Heart left ventricle (tissue), 16 donors: ENCODE results near the gene SHROOM2. TPM values are rescaled to one million over a fixed set of nuclear protein-coding genes. Genes with fewer than 3 reads are reported as not detected.

ENCODE experiments used
- ATAC-seq, 4 donors: fragments of 200-7000 bp; cut with Tn5 transposase; one replicate each; pipeline ENCODE4 v1.9.1; 2020 to 2022; ENCODE audit warnings: moderate library complexity in 4 of 4, mild to moderate bottlenecking in 3 of 4, moderate number of reproducible peaks in 1 of 4
- DNase-seq, 5 donors: peaks; one replicate each; pipeline ENCODE4 v3.0.0-alpha.2; 2020
- H3K27ac ChIP-seq, 12 donors: fragments of 200-600 bp; sonication (generic) in 4 of 12; one replicate each; pipeline versions ENCODE4 v1.5.0 to v1.8.0; 2016 to 2022; ENCODE audit warnings: mild to moderate bottlenecking in 2 of 12
- H3K27me3 ChIP-seq, 9 donors: fragments of 200-600 bp; sonication (generic) in 2 of 9; one replicate each; pipeline versions ENCODE4 v1.5.1 to v1.8.0; 2016 to 2022; ENCODE audit warnings: mild to moderate bottlenecking in 3 of 9
- H3K36me3 ChIP-seq, 9 donors: fragments of 200-600 bp; sonication (generic) in 2 of 9; one replicate each; pipeline versions ENCODE4 v1.5.0 to v1.8.0; 2018 to 2022; ENCODE audit warnings: mild to moderate bottlenecking in 2 of 9
- H3K4me1 ChIP-seq, 12 donors: fragments of 200-600 bp; sonication (generic) in 4 of 12; one replicate each; pipeline versions ENCODE4 v1.5.0 to v1.8.0; 2016 to 2022; ENCODE audit warnings: mild to moderate bottlenecking in 3 of 12
- H3K4me3 ChIP-seq, 12 donors: fragments of 200-600 bp; sonication (generic) in 4 of 12; one replicate each; pipeline versions ENCODE4 v1.5.0 to v1.8.0; 2017 to 2022; ENCODE audit warnings: mild to moderate bottlenecking in 9 of 12, moderate library complexity in 4 of 12
- H3K9me3 ChIP-seq, 12 donors: fragments of 200-600 bp; sonication (generic) in 4 of 12; one replicate each; pipeline versions ENCODE4 v1.5.0 to v1.8.0; 2016 to 2022; ENCODE audit warnings: mild to moderate bottlenecking in 1 of 12
- POLR2A ChIP-seq, 2 donors: fragments of 450-650 bp; IDR thresholded peaks; one replicate each; pipeline ENCODE4 v1.6.1; 2017; ENCODE audit warnings: antibody characterized with exemption in 2 of 2, mild to moderate bottlenecking in 2 of 2, moderate library complexity in 2 of 2
- WGBS, 4 donors: extraction: QIAGEN DNeasy Blood & Tissue Kit in 2 of 4; methylation state at CpG; one replicate each; pipeline versions ENCODE4 v1.1.5 to v1.1.7; 2013 to 2018; 5-methylcytosine and 5-hydroxymethylcytosine counted together
- intact Hi-C, 10 donors: fragments of 100-400 bp; cut with DNase I; formaldehyde crosslinking; loops; one replicate each; pipeline versions ENCODE4 v1.11.1 to v1.14.2; 2022
- polyA plus RNA-seq, 2 donors: library from polyadenylated mRNA; stranded (reverse); fragments of 200-250 nt; gene quantifications; one replicate each; pipeline ENCODE4 v1.2.3, GENCODE V29; 2013
- total RNA-seq, 9 donors: library from RNA; depleted of rRNA in 2 of 9; stranded (reverse); fragments of >200 nt in 2 of 9; fragmentation: NEBNext Ultra II Directional in 3 of 9; extraction: Animal tissue kit (Norgen Biotek cat#: 25700) in 3 of 9; gene quantifications; one replicate each; pipeline versions ENCODE4 v1.1.0 to v1.2.4, GENCODE V29; 2016 to 2023
- TF ChIP-seq, protein P1 (sequence below), 12 donors: fragments of 200-600 bp; sonication (generic) in 4 of 12; IDR thresholded peaks; one replicate each; pipeline versions ENCODE4 v1.5.0 to v1.8.0; 2018 to 2022; ENCODE audit warnings: antibody characterized with exemption in 12 of 12, mild to moderate bottlenecking in 5 of 12
- donor health status: ischemic (EF 13 %, LVEDD 7.1; RV severe dilation, severe dysfunction).
- donor health status: healthy with polysubstance abuse.
- donor health status: DM: no; HTN: yes; CAD: no.
- donor health status: DM: no; HTN: no; CAD: no.
- donor health status: ischemic (EF 25% LVEDD 6.9; RV normal size, moderate dysfunction).
- donor health status: ischemic (EF 25% LVEDD 5.7; RV mildly dilated, moderate dysfunction).
- donor health status: healthy.
- donor health status: DM: yes; HTN: yes; CAD: no.
- donor health status: ischemic (EF 35%, LVEDD 5.7; RV mildly dilated, moderate dysfunction).
- donor health status: nonischemic (EF 11% LVEDD 7.7; RV severe dilation, severe dysfunction).
- donor health status: DM: yes; HTN: yes; CAD: no.
- donor health status: PGD.
- donor health status: ischemic (EF 29% LVEDD 5.4; RV normal size, mild dysfunction).
- donor health status: nonischemic (EF 23%, LVEDD 6.1; RV moderate dilation, normal function).

The SHROOM2 gene
- total and polyA plus RNA-seq, 11 donors: 0.38 to 1.7 (median 0.83) TPM

DNA sequence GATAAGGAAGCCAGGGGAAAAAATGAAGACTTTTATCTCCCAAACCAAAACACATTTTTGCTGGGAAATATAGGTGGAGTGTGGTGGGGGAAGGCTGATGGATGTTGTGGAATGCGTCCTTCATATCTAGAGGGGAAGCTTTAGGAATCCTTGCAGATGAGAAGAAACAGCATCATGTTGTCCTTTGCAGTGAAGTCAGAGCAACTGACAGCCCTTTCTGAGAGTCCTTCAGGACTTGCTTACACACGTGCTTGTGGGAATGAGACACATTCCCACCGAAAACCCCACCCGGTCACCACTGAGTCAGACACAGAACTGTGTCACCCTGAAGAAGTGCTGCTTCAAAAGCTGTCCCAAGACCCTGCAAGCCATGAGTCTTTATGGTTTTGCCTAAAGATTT lies 81.5 kb downstream of the SHROOM2 start:
- H3K36me3 ChIP-seq: no peaks in the 10 kb centered on the region
- intact Hi-C loops: no loop called here

DNA sequence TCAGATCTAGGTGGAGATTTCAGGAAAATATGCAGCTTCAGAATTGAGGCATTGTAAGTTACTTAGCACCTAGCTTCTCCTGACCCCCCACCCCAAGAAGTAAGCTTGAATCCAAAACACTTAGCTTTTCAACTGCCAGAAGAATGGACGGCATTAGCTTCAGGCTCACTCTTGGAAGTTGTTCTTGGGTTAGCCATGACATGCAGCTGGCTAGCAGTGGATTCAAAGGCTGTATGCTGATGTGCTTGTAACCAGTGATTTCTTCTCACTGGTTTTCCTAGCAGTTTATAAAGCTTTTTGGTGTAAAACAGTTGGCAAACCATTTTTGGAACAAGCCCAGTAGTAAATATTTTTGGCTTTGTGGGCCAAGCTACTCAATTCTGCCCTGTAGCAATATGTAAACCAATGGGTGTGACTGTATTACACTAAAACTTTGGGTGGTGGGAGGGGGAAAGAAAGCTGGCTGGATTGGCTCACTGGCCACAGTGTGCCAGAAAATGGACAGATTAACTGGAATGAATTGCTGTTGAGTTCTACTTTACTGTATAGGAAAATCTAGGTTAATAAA lies 85.6 kb downstream of the SHROOM2 start:
- ATAC-seq (no peak), DNase-seq (no peak)
- Histone ChIP-seq H3K4me1 (no peaks in the 10 kb centered on the region), H3K9me3 (no peaks in the 10 kb centered on the region), H3K27ac (no peak overlapping the region), H3K36me3 (no peaks in the 10 kb centered on the region), H3K4me3 (no peak overlapping the region), H3K27me3 (peaks cover 0 to 12% (median 0%) of the 10 kb centered on the region in 9 donors)
- 50 to 76% (median 71%) methylated on average over 1 of the region's 1 CpG for WGBS, 4 donors
- no peak for TF ChIP-seq POLR2A (IDR thresholded peaks at IDR 0.05)
- TF ChIP-seq, protein P1, sequence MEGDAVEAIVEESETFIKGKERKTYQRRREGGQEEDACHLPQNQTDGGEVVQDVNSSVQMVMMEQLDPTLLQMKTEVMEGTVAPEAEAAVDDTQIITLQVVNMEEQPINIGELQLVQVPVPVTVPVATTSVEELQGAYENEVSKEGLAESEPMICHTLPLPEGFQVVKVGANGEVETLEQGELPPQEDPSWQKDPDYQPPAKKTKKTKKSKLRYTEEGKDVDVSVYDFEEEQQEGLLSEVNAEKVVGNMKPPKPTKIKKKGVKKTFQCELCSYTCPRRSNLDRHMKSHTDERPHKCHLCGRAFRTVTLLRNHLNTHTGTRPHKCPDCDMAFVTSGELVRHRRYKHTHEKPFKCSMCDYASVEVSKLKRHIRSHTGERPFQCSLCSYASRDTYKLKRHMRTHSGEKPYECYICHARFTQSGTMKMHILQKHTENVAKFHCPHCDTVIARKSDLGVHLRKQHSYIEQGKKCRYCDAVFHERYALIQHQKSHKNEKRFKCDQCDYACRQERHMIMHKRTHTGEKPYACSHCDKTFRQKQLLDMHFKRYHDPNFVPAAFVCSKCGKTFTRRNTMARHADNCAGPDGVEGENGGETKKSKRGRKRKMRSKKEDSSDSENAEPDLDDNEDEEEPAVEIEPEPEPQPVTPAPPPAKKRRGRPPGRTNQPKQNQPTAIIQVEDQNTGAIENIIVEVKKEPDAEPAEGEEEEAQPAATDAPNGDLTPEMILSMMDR (IDR thresholded peaks at IDR 0.05): no peak
- intact Hi-C loops: loop anchor here in 3 of 10 donors (5.0 to 10.0 kb wide), 3 partner anchors 123 to 246 kb away; no protein-coding TSS in a partner anchor

More for the DNA sequence above, 81.5 kb downstream of the SHROOM2 start:
- H3K27me3 ChIP-seq: peaks cover 0 to 13% (median 0%) of the 10 kb centered on the region in 9 donors
- no peak for ATAC-seq
- no peak overlapping the region for H3K27ac ChIP-seq
- H3K9me3 ChIP-seq: no peaks in the 10 kb centered on the region
- H3K4me3 ChIP-seq: no peak overlapping the region
- H3K4me1 ChIP-seq: no peaks in the 10 kb centered on the region
- TF ChIP-seq POLR2A (IDR thresholded peaks at IDR 0.05): no peak
- TF ChIP-seq, protein P1 (IDR thresholded peaks at IDR 0.05): no peak
- no peak for DNase-seq
- 61 to 66% (median 63%) methylated on average over 4 of the region's 4 CpGs for WGBS, 4 donors

DNA sequence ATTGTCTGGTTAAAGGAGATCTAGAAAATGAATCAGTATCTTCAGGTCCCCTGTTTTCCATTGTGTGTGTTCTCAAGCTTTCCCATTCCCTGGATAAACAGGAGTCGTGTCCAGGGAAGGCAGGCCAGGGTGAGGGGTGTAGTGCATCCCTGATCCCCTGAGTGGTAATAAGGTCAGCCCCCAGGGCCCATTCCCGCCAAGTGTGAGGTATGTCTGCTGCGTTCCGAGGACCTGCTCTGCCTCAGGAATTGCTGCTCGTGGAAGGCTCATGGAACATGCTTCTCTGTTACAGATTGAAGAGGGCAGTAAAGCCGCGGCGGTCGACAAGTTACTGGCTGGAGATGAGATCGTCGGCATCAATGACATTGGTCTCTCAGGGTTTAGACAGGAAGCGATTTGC lies 87.1 kb downstream of the SHROOM2 start:
- TF ChIP-seq, protein P1 (IDR thresholded peaks at IDR 0.05): no peak
- TF ChIP-seq POLR2A (IDR thresholded peaks at IDR 0.05): no peak
- Histone ChIP-seq H3K36me3 (no peaks in the 10 kb centered on the region), H3K27me3 (peaks cover 0 to 12% (median 0%) of the 10 kb centered on the region in 9 donors), H3K4me3 (no peak overlapping the region), H3K9me3 (no peaks in the 10 kb centered on the region), H3K27ac (no peak overlapping the region), H3K4me1 (no peaks in the 10 kb centered on the region)
- DNase-seq: no peak
- no peak for ATAC-seq
- 85 to 96% (median 91%) methylated on average over 12 of the region's 12 CpGs for WGBS, 4 donors
- intact Hi-C loops: loop anchor here in 3 of 10 donors (5.0 to 10.0 kb wide), 3 partner anchors 121 to 244 kb away; no protein-coding TSS in a partner anchor

DNA sequence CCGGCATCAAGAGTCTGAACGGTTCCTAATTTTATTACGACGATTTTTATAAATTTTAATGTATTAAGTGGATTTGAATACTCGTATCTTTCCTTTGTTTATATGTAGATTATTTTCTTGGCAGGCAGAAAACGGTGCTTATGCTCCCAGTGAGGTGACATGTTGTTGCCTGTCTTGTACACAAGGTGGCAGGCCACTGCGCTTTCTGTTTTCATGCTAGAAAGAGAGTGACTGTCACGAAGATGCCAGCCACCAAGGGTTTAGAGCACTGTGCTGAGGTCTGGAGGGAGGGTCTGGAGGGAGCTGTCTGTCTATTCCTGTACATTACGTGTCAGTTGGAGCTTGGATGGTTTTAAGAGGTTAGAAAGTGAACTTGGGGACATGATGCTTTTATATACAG lies 87.7 kb downstream of the SHROOM2 start:
- intact Hi-C loops: loop anchor here in 4 of 10 donors (1.0 to 10.0 kb wide), 4 partner anchors 121 to 245 kb away; no protein-coding TSS in a partner anchor
- no peaks in the 10 kb centered on the region for H3K36me3 ChIP-seq
- H3K9me3 ChIP-seq: no peaks in the 10 kb centered on the region
- no peak overlapping the region for H3K4me3 ChIP-seq
- DNase-seq (peak in 2 of 5 donors; percentile 13 to 48), ATAC-seq (peak in 2 of 4 donors; percentile 47 to 56)
- TF ChIP-seq, protein P1 (IDR thresholded peaks at IDR 0.05): peak; percentile 21 to 62 (median 45)
- no peak for TF ChIP-seq POLR2A (IDR thresholded peaks at IDR 0.05)
- no peaks in the 10 kb centered on the region for H3K4me1 ChIP-seq
- WGBS, 4 donors: 50 to 62% (median 58%) methylated on average over 9 of the region's 9 CpGs
- H3K27ac ChIP-seq: no peak overlapping the region
- H3K27me3 ChIP-seq: peaks cover 0 to 12% (median 0%) of the 10 kb centered on the region in 9 donors
